ENCODE results near the gene IRAK3.
"Not testable (repeated sequence)": the region's sequence is repeated elsewhere in the genome, so short reads cannot be mapped to it uniquely, and the experiment has no call there.

IRAK3 gene

DNA sequence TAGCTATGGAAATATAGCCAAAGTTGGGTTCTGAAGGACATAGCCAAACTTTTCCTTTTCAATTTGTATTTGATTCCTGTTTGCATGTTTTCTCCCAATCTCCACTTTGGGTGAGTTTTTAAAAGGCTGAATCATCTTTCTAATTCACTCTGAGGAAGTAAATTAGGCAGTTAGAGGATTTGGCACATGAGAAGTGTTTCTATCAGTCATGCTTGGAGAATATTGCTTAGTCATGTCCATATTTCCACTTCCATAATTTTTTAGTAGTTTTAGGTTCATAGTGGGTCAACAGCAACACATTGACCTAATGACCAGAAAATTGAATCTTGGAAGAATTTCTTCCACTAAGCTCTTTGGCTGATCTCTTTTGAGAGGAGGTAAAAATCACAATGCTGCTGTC, 21.8 kb downstream of the IRAK3 start:
- Mint-ChIP-seq H3K27me3 (ENCODE audit: low read depth) (peaks cover 4% of the 10 kb centered on the region), H3K36me3 (ENCODE audit: low read depth) (no peaks in the 10 kb centered on the region), H3K4me3 (no peak overlapping the region), H3K27ac (no peak overlapping the region), H3K4me1 (no peaks in the 10 kb centered on the region), H3K9me3 (peaks cover 5% of the 10 kb centered on the region)
- no peak for TF ChIP-seq CTCF (IDR thresholded peaks at IDR 0.05; ENCODE audit: unreplicated experiment in 3 of 3)

DNA sequence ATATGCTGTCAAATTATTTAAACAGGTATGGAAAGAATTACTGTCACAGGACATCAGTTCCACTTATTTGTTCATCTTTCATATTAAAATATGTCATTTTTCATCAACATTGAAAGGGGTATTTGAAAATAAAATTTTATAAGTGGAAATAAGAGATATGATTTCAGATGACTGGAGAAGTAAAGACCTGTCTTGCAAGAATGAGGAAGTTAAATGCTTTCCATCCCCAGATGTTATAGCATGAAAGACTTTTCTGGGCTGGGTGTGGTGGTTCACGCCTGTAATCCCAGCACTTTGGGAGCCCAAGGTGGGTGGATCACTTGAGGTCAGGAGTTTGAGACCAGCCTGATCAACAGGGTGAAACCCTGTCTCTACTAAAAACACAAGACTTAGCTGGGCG, 22.6 kb downstream of the IRAK3 start:
- not testable (repeated sequence) for H3K4me3 Mint-ChIP-seq; H3K27ac Mint-ChIP-seq; H3K27me3 Mint-ChIP-seq (ENCODE audit: low read depth); H3K4me1 Mint-ChIP-seq; H3K36me3 Mint-ChIP-seq (ENCODE audit: low read depth); H3K9me3 Mint-ChIP-seq

GRCh38 chr12:66213011-66213410, 24.0 kb downstream of the IRAK3 start:
- not testable (repeated sequence) for H3K27ac Mint-ChIP-seq; H3K27me3 Mint-ChIP-seq (ENCODE audit: low read depth); H3K9me3 Mint-ChIP-seq; H3K4me1 Mint-ChIP-seq; H3K36me3 Mint-ChIP-seq (ENCODE audit: low read depth); H3K4me3 Mint-ChIP-seq

DNA sequence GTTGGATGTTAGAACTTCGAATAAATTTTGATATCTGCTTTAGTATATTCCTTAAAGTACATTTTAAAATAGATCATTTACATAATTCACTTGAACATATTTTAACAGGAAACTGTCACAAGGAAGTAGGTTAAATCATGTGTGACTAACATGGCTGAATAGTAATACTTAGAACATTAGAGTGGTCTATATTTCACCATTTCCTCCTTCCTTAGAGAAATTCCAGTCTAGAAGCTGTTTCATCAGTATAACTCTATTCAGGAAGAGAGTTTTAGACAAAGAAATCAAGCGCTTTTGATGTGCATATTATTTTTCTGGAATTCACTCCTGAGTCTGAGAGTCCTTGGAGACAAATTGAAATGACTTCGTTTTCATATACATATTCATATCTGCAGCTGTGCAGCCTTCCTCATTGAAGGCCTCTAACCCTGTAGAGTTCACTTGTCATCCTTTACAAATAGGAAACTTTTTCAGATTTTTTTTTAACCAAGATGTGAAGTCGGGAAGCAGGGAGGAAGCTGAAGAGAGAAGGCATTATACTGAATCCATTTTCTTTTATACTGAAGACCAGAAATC, 28.4 kb downstream of the IRAK3 start:
- no peaks in the 10 kb centered on the region for H3K4me1 Mint-ChIP-seq
- H3K27ac Mint-ChIP-seq, result no peak overlapping the region
- H3K27me3 Mint-ChIP-seq (ENCODE audit: low read depth), result peaks cover 4% of the 10 kb centered on the region
- TF ChIP-seq CTCF (IDR thresholded peaks at IDR 0.05; ENCODE audit: unreplicated experiment in 3 of 3), result no peak
- peaks cover 5% of the 10 kb centered on the region for H3K36me3 Mint-ChIP-seq (ENCODE audit: low read depth)
- no peak overlapping the region for H3K4me3 Mint-ChIP-seq
- H3K9me3 Mint-ChIP-seq, result peaks cover 16% of the 10 kb centered on the region

DNA sequence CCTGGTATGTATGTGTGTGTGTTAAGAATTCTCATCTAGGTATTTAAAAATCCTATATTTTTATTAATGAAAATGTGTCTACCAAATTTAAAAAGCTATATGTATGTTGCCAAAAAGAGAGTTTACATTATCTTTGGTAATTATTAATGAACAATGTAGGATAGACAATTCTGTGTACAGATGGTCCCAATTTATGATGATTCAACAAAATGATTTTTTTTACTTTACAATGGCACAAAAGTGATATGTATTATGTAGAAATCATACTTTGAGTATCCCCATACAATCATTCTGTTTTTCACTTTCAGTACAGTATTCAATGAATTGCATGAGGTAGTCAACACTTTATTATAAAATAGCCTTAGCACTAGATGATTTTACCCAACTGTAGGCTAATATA, 39.4 kb downstream of the IRAK3 start:
- no peaks in the 10 kb centered on the region for H3K36me3 Mint-ChIP-seq (ENCODE audit: low read depth)
- H3K27me3 Mint-ChIP-seq (ENCODE audit: low read depth), result no peaks in the 10 kb centered on the region
- H3K9me3 Mint-ChIP-seq, result no peaks in the 10 kb centered on the region
- H3K4me3 Mint-ChIP-seq, result no peak overlapping the region
- TF ChIP-seq CTCF (IDR thresholded peaks at IDR 0.05; ENCODE audit: unreplicated experiment in 3 of 3), result no peak
- no peak overlapping the region for H3K27ac Mint-ChIP-seq
- H3K4me1 Mint-ChIP-seq, result no peaks in the 10 kb centered on the region

DNA sequence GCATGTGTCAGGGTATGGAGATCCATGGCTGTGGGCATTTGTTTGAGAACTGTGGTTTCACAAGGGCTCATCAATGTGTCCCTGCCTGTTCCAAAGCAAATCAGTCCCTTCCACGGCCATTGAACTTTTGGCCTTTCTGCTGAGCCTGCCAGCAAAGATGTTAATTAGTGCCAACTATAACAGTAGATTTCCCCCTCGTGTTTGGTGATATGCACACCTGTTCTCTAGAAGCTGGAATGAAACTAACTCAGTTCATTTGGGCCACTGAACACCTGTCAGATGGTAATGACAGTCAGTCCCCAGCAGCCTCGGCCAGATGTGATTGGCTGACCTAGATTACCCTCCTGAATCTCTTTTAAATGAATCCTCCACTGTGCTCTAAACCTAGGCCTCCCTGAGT, 43.2 kb downstream of the IRAK3 start:
- Mint-ChIP-seq H3K9me3 (no peaks in the 10 kb centered on the region), H3K27ac (no peak overlapping the region), H3K27me3 (ENCODE audit: low read depth) (peaks cover 6% of the 10 kb centered on the region), H3K36me3 (ENCODE audit: low read depth) (no peaks in the 10 kb centered on the region), H3K4me3 (no peak overlapping the region), H3K4me1 (no peaks in the 10 kb centered on the region)
- no peak for TF ChIP-seq CTCF (IDR thresholded peaks at IDR 0.05; ENCODE audit: unreplicated experiment in 3 of 3)

DNA sequence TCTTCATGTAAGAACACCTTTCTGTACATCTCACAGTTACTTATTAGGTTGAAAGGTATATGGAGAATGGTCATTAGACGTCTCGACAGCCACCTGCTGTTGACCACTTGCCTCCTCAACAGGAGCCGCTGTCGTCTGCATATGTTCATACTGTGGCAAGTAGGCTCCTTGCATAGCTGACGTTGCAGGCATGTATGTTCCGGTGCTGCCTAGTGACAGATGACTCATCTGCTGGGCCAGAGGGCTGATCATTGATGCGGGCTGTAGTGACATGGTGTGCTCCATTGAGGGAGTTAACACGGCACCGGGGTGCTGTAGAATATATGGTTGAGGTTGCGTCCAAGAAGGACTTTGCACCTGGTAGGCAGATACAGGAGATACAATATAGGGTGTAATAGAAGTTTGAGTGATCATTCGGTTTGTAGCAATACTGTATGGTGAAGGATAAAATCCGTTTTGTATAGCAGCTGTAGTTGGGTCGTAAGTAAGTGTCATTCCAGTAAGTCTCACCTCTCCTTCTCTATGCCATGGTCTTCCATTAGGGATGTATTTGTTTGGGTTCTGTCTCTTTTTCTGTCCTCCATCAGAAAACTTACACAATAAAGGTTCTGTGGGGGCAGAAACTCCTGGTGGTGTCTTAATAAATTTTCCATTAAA, 45.2 kb downstream of the IRAK3 start:
- Mint-ChIP-seq H3K4me3 (peak overlapping the region; percentile 66 to 79 (median 69)), H3K27ac (peak overlapping the region in 1 of 3 experiments; percentile 22)
- H3K9me3 Mint-ChIP-seq; H3K36me3 Mint-ChIP-seq (ENCODE audit: low read depth); H3K27me3 Mint-ChIP-seq (ENCODE audit: low read depth); H3K4me1 Mint-ChIP-seq: not testable (repeated sequence)

GRCh38 chr12:66234773-66235625, 46.0 kb downstream of the IRAK3 start:
- Mint-ChIP-seq H3K4me3 (peak overlapping the region; percentile 69 to 79 (median 76)), H3K27ac (peak overlapping the region in 1 of 3 experiments; percentile 40)
- H3K9me3 Mint-ChIP-seq; H3K4me1 Mint-ChIP-seq; H3K36me3 Mint-ChIP-seq (ENCODE audit: low read depth); H3K27me3 Mint-ChIP-seq (ENCODE audit: low read depth): not testable (repeated sequence)
